GM18502 (cell line): Measurements from ENCODE around the gene TXNDC17.
"Not testable (repeated sequence)": the region's sequence is repeated elsewhere in the genome, so short reads cannot be mapped to it uniquely, and the experiment has no call there.

Experiments used
- ATAC-seq: cut with Tn5 transposase; IDR thresholded peaks from one replicate; pipeline ENCODE4 v1.9.1; 2021; ENCODE audit warnings: mild to moderate bottlenecking; ENCODE audit not compliant: unreplicated experiment, poor library complexity

Gene TXNDC17

DNA sequence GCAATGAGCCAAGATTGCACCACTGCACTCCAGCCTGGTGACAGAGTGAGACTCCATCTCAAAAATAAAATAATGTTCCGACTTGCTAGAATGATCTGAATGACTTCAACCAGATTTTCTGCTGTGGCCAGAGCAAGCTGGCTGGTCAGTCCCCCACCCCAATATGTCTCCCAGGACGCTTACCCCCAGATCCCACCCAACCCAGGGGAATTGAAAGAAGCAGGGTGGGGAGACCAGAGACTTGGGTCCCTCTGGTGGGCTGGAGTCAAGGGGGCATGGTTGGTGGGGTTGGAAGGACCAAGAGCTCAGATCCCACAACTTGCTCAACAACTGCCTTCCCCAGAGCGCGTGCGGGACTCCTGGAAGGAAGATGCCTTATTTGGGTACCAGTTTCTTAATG, 17.6 kb downstream of the TXNDC17 start:
- not testable (repeated sequence) for ATAC-seq

DNA sequence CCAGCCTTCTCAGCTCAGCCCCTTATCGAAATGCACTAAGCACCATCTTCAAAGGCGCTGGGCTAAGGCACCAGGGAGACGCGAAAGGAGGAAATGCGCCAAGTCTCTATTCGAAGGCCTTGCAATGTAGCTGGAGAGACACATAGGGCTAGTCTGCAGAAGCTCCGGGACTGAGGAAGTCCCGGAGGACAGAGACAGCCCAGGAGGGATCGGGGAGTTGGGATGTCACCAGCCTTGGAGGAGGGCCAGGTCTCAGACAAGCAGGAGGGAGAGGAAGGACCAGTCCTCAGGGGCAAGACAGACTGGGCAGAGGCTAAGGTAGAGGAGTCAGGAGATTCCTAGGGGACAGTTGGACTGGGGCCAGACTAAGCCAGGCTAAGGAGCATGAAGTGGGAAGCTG, 19.2 kb downstream of the TXNDC17 start:
- ATAC-seq = no peak

- peak; percentile 75 for ATAC-seq
Measured at GRCh38 chr17:6660805-6661463, 20.1 kb downstream of the TXNDC17 start.

- ATAC-seq = no peak
Measured at GRCh38 chr17:6661464-6661848, 20.6 kb downstream of the TXNDC17 start.

GRCh38 chr17:6663200-6663599, 22.3 kb downstream of the TXNDC17 start:
- ATAC-seq = not testable (repeated sequence)

GRCh38 chr17:6666077-6666521, 25.2 kb downstream of the TXNDC17 start:
- ATAC-seq = no peak

GRCh38 chr17:6666557-6666956, 25.7 kb downstream of the TXNDC17 start:
- no peak for ATAC-seq

DNA sequence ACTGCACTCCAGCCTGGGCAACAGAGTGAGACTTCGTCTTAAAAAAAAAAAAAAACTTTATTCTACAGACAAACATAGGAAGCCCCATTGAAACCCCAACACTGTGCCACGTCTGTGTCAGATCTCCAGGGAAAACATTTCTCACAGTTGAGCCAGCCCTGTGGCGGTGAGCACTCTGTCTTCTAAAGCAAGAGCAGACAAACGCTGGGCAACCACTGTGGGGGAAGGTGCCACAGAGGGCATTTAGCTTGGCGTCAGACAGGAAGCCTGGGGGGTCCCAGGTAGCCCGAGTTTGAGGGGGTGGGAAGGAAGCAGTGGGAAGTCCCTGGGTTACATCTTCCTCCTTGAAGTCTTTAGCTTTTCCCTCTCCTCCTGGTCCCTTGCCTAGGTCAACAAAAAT, 26.7 kb downstream of the TXNDC17 start:
- no peak for ATAC-seq

- no peak for ATAC-seq
Measured at GRCh38 chr17:6668219-6668618, 27.4 kb downstream of the TXNDC17 start.

GRCh38 chr17:6668727-6669425, 28.0 kb downstream of the TXNDC17 start:
- ATAC-seq = no peak

- no peak for ATAC-seq
Measured at GRCh38 chr17:6669479-6670212, 28.8 kb downstream of the TXNDC17 start.

GRCh38 chr17:6670571-6670970, 29.7 kb downstream of the TXNDC17 start:
- no peak for ATAC-seq

DNA sequence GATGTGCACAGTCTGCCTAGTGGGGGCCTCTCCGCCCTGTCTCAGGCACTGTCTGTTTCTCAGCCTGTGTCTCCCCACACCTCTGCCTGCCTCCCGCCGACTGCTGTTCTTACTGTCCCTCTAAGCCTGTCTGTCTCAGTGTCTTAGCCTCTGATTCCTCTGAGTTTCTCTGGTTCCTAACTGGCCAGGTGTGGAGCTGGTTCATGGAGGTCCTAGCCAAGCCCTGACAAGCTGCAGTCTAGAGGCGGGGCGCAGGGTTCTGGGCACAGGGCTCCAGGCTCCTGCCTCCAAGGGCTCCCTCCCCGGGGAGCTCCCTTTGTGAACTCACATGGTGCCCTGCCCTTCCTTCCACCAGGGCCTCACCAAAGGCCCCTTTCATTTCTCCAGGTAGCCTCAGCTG, 30.1 kb downstream of the TXNDC17 start:
- ATAC-seq = no peak

GRCh38 chr17:6671431-6671830, 30.6 kb downstream of the TXNDC17 start:
- ATAC-seq = no peak

DNA sequence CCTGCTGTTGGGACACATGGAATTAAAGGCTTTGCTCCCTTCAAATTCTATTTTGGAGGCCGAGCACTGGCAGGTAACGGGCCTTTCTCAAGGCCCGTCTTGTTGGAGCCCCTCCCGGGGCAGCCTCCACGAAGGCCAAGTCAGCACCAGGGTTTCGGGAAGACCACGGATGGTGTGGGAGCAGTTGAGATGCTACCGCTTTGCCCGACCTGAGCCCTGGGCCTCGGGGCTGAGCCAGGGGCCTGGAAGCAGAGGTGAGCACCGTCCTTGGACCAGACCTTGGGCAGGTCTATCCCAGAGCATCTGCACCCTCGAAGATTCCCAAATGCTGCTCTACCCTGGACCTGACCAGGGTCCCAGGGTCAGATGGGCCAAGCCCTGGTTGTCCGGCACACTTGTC, 33.7 kb downstream of the TXNDC17 start:
- no peak for ATAC-seq

GRCh38 chr17:6675201-6675825, 34.5 kb downstream of the TXNDC17 start:
- no peak for ATAC-seq

GRCh38 chr17:6676802-6677157, 35.9 kb downstream of the TXNDC17 start:
- ATAC-seq = no peak

GRCh38 chr17:6677158-6677831, 36.4 kb downstream of the TXNDC17 start:
- ATAC-seq = no peak

- ATAC-seq = no peak
Measured at GRCh38 chr17:6677946-6678345, 37.1 kb downstream of the TXNDC17 start.

GRCh38 chr17:6679241-6679640, 38.4 kb downstream of the TXNDC17 start:
- no peak for ATAC-seq
